ENCODE data around the gene PTPN1. TPM values are rescaled to one million over a fixed set of nuclear protein-coding genes. Genes with fewer than 3 reads are reported as not detected.

Gene PTPN1
- total and polyA plus RNA-seq, 2 of the 13 experiments (the other 11 are each of a cell fraction or from before 2014, with no cell fraction given), result 17.7 to 37.2 TPM

DNA sequence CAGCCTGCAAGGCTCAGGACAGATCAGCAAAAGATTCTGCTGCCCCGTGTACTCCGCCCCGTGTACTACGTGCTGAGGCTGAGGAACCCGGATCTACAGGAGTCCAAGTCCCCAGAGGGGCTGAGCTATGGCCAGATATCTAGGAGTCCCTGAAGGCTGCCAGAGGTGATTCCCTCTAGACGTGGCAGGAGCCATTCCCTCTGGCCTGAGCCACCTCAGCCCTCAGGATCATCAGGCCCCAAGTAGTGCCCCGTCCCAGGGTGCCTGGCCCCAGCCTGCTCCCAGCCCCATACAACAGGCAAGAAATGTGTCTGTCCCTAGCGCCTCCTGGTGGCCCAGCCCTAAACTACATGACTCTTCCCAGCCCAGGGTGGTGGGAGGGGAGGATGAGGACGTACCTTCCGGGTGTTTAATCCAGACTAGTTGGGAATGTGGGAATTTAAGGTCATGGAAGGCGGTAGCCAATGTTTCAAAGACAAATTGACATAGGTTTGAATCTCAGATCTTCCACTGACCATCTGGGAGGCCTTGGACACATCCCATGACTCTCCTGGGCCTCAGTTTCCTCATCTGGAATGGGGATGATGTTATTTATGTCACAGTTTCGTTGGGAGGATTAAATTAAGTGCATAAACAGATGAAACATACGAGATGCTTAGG is 49.4 kb upstream of the PTPN1 start (continued):
- TF ChIP-seq, protein P1, sequence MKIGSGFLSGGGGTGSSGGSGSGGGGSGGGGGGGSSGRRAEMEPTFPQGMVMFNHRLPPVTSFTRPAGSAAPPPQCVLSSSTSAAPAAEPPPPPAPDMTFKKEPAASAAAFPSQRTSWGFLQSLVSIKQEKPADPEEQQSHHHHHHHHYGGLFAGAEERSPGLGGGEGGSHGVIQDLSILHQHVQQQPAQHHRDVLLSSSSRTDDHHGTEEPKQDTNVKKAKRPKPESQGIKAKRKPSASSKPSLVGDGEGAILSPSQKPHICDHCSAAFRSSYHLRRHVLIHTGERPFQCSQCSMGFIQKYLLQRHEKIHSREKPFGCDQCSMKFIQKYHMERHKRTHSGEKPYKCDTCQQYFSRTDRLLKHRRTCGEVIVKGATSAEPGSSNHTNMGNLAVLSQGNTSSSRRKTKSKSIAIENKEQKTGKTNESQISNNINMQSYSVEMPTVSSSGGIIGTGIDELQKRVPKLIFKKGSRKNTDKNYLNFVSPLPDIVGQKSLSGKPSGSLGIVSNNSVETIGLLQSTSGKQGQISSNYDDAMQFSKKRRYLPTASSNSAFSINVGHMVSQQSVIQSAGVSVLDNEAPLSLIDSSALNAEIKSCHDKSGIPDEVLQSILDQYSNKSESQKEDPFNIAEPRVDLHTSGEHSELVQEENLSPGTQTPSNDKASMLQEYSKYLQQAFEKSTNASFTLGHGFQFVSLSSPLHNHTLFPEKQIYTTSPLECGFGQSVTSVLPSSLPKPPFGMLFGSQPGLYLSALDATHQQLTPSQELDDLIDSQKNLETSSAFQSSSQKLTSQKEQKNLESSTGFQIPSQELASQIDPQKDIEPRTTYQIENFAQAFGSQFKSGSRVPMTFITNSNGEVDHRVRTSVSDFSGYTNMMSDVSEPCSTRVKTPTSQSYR (CRISPR knock-in tag; IDR thresholded peaks at IDR 0.05; ENCODE audit: borderline replicate concordance), result peak; percentile 61; the same call in 1 of the 2 replicates
- TF ChIP-seq HOXA7 (CRISPR knock-in tag; IDR thresholded peaks at IDR 0.05) (no peak), TEAD2 (CRISPR knock-in tag; IDR thresholded peaks at IDR 0.05) (no peak), MTERF4 (CRISPR knock-in tag; IDR thresholded peaks at IDR 0.05) (peak; percentile 83), JARID2 (CRISPR knock-in tag; IDR thresholded peaks at IDR 0.05; ENCODE audit: insufficient replicate concordance) (peak; percentile 71), MAFG (CRISPR knock-in tag; IDR thresholded peaks at IDR 0.05) (no peak), ZNF879 (CRISPR knock-in tag; IDR thresholded peaks at IDR 0.05) (0 out of 2 replicates have a peak, but pooled peaks have one; percentile 43), PHF8 (CRISPR knock-in tag; IDR thresholded peaks at IDR 0.05) (0 out of 2 replicates have a peak, but pooled peaks have one; percentile 50), ZNF44 (CRISPR knock-in tag; IDR thresholded peaks at IDR 0.05) (no peak), NFKB2 (CRISPR knock-in tag; IDR thresholded peaks at IDR 0.05; ENCODE audit: borderline replicate concordance) (peak; percentile 95), ERF (CRISPR knock-in tag; IDR thresholded peaks at IDR 0.05) (peak; percentile 78; the same call in 1 of the 2 replicates)
- TF ChIP-seq, protein P2, sequence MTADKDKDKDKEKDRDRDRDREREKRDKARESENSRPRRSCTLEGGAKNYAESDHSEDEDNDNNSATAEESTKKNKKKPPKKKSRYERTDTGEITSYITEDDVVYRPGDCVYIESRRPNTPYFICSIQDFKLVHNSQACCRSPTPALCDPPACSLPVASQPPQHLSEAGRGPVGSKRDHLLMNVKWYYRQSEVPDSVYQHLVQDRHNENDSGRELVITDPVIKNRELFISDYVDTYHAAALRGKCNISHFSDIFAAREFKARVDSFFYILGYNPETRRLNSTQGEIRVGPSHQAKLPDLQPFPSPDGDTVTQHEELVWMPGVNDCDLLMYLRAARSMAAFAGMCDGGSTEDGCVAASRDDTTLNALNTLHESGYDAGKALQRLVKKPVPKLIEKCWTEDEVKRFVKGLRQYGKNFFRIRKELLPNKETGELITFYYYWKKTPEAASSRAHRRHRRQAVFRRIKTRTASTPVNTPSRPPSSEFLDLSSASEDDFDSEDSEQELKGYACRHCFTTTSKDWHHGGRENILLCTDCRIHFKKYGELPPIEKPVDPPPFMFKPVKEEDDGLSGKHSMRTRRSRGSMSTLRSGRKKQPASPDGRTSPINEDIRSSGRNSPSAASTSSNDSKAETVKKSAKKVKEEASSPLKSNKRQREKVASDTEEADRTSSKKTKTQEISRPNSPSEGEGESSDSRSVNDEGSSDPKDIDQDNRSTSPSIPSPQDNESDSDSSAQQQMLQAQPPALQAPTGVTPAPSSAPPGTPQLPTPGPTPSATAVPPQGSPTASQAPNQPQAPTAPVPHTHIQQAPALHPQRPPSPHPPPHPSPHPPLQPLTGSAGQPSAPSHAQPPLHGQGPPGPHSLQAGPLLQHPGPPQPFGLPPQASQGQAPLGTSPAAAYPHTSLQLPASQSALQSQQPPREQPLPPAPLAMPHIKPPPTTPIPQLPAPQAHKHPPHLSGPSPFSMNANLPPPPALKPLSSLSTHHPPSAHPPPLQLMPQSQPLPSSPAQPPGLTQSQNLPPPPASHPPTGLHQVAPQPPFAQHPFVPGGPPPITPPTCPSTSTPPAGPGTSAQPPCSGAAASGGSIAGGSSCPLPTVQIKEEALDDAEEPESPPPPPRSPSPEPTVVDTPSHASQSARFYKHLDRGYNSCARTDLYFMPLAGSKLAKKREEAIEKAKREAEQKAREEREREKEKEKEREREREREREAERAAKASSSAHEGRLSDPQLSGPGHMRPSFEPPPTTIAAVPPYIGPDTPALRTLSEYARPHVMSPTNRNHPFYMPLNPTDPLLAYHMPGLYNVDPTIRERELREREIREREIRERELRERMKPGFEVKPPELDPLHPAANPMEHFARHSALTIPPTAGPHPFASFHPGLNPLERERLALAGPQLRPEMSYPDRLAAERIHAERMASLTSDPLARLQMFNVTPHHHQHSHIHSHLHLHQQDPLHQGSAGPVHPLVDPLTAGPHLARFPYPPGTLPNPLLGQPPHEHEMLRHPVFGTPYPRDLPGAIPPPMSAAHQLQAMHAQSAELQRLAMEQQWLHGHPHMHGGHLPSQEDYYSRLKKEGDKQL (CRISPR knock-in tag; IDR thresholded peaks at IDR 0.05; ENCODE audit: low read depth), result no peak
- TF ChIP-seq, protein P3, sequence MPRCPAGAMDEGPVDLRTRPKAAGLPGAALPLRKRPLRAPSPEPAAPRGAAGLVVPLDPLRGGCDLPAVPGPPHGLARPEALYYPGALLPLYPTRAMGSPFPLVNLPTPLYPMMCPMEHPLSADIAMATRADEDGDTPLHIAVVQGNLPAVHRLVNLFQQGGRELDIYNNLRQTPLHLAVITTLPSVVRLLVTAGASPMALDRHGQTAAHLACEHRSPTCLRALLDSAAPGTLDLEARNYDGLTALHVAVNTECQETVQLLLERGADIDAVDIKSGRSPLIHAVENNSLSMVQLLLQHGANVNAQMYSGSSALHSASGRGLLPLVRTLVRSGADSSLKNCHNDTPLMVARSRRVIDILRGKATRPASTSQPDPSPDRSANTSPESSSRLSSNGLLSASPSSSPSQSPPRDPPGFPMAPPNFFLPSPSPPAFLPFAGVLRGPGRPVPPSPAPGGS (CRISPR knock-in tag; IDR thresholded peaks at IDR 0.05), result no peak
- TF ChIP-seq, protein P4, sequence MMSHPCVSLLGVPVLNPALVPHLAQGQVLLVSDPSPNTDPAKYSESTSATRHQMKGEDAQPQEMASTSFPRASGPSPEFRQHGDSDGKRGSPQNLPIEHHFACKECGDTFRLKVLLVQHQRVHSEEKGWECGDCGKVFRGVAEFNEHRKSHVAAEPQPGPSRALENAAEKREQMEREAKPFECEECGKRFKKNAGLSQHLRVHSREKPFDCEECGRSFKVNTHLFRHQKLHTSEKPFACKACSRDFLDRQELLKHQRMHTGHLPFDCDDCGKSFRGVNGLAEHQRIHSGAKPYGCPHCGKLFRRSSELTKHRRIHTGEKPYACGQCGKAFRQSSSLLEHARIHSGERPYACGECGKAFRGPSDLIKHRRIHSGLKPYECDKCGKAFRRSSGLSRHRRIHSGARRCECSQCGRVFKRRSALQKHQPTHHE (CRISPR knock-in tag; IDR thresholded peaks at IDR 0.05; ENCODE audit: borderline replicate concordance), result peak; percentile 73; the same call in 1 of the 2 replicates
